Right forelimb (tissue), 1 donor: ENCODE measurements around the gene KAT2A.

Experiments used
- DNase-seq: peaks from one replicate; pipeline ENCODE4 v3.0.0-alpha.2; 2018

Gene KAT2A

DNA sequence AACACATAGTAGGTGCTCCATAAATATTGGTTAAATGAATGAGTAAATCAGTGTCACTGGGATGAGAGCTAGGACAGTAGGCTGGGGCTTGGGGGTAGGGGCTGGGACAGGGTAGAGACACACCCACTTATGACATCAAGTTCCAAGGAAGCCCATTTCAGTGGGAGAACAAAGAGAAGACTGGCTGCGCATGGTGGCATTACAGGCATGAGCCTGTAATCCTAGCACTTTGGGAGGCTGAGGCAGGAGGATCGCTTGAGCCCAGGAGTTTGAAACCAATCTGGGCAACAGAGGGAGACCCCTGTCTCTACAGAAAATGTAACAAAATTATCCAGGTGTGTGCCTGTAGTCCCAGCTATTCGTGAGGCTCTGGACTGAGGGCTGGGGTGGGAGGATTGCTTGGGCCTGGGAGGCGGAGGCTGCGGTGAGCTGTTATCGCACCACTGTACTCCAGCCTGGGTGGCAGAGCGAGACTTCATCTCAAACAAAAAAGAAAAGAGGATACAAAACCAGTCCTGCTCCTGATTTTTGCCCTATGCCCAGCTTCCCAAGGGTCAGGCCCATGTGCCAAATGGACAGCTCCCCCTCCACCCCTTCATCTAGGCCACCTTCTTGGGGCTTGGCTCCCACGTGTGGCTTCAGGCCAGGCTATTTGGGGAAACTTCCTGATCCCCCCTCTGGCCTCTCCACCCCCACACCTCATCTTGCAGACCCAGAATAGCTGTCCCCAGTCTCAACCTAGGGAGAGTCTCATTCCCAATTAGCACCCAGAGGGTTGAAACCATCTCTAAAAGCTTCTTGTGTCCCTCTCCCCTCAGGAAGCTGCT, 30.0 kb downstream of the KAT2A start:
- no peak for DNase-seq

DNA sequence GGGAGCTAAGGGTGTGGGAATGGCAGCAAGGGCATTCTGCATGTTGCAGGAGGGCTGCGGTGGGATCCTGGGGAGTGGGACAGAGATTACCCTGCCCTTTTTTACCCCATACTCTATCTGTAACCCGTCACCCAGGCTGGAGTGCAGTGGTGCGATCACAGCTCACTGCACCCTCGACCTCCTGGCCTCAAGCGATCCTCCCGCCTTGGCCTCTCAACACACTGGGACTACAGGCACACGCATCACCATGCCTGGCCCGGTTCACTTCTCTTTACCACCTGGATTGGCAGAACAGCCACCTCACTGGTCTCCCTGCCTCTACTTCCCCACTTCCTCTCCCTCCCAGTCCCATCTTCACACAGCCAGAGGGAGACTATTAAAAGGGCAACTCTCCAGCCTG, 32.4 kb downstream of the KAT2A start:
- DNase-seq = no peak

DNA sequence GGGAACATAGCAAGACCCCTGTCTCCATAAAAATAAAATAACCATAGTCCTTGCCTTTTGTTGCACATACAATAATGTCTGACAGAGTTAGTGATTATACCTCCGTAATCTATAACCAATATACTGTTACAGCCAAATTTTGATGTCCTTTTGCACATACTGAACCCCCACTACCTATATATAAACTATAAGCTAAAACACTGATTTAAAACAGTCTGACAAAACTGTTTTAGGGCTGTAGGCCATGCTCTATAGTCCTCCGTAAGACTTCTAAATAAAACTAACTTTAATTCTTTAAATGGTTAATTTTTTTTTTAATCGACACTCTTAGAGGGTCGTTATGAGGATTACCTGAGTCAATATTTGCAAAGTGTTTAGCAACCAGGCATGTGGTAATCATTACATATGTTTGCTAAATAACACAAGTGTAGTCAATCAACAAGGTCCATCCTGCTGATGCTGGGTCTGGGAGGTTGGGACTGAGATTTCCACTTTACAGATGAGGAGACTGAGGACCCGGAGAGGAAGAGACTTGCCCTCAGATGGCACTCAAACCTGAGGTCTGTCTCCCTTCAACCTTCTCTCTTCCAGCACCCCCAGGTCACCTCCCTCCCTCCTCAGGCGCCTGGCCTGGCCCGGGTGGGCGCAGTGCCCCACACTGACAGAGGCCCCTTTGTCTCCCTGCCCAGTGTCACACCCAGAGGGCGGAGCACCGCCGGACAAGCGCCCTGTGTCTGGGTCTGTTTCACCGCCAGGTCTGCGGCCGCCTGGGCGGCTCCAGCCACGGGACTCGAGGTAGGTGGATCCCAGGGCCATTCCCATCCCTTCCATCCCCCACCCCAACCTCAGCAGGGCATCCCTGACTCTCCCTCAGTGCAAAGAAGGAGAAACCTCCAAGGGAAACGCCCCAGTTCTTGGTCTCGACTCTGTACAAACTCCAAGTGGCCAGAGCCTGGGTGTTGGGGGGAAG, 33.1 kb downstream of the KAT2A start:
- peak; percentile 68 for DNase-seq

DNA sequence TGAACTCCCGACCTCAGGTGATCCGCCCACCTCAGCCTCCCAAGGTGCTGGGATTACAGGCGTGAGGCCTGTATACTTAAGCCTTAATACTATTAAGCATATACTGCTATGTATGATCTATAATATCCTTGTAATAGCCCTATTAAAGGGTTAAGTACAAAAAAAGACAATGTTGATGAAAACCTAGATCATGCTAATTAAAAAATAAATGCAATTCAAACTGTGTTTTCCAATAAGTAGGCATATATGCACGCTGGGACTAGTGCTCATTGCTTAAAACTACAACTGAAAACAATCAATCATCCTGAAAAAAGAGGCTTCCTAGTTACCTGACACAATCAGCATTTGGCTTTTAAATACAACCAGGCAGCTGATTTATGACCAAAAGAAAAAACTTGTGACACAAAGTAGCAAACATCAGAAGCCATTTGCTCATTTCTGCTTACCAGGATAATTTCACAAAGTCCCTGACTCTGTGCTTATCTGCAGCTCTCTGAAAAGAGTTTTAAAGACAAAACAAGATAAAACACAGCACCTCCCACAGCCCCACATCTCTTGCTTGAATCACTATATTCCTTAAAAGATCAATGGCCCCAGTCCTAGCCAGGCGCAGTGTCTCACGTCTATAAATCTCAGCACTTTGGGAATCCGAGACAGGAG, 34.0 kb downstream of the KAT2A start:
- no peak for DNase-seq

DNA sequence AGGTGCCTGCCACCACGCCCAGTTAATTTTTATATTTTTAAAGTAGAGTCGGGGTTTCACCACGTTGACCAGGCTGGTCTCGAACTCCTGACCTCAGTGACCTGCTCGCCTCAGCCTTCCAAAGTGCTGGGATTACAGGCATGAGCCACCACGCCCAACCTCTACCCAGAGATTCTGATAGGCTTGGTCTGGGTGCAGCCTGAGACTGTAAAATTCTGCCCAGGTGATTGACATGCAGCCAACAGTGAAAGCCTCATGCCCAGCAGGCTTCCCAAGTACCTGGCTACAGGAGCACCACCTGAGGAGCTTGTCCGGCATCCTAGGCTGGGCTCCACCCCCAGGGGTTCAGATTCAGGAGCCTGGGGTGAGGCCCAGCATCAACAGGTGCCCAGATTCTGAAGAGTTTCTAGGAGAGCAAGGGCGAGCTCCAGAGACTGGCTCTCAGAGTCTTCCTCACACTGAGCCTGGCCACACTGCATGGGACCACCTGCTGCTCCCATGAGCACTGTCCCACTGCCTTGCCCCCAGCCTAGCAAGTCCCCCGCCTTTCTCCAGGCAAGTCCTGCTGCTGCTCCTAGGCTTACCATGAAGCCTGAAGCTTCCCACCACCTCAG, 39.5 kb downstream of the KAT2A start:
- no peak for DNase-seq

DNA sequence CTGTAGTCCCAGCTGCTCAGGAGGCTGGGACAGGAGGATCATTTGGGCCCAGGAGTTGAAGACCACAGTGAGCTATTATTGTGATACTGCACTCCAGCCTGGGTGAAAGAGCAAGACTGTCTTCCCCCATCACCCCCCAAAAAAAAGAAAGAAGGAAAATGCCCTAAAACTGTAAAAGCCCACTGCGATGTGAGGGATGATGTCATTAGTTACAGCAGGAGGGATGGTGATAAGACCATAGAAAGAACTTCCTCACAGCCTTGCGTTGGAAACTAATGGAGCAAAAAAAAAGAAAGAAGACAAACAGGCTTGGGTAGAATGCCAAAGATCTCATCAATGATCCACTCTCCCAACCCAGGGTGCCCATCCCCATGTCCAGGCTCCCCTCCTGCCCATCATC, 41.6 kb downstream of the KAT2A start:
- no peak for DNase-seq

DNA sequence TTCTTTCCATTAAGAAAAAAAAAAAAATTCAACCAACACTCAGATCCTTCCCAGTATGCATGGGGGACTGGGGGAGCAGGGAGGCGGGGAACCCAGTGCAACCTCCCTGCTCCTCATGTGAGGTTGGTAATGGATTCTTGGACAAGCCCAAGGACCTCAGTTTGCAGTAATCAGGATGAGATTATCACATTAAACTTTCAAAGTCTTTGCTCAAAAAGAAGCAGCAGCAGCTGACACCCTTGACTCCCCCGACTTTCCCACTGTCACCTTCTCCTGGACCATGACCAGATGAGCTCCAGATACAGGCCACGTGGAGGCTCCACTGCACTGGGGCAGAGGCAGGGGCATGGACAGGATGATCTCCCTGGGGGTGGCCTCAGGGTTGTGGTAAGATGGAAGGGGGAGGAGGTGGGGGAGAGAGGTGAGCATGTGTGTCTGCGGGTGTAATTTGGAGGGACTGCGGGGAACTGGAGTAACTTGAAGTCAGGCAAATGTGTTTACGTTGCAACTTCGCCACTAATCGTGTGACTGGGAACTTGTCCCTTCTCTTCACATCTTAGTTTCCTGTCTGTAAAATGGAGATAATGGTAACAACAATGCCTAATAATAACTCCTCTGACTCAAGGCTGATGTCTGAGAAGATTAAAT, 42.6 kb downstream of the KAT2A start:
- DNase-seq = no peak

DNA sequence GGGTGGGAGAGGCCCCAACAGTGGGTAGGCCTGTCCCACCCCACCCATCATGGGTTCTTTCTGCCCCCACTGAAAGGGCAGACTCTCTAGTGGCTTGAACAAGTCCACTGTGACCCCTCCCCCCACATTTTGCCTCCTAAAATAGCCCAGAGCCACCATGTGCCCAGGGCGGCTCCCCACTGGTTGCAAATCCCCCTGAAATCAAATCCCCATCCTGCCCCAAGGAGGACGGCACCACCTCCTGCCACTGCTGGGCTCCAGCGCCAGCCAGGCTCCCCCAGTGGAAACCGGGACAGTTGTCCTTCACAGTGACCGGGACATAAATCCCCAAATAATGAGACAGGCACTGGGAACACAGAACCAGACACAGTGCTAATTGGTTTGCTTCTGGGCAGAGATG, 43.4 kb downstream of the KAT2A start:
- no peak for DNase-seq

DNA sequence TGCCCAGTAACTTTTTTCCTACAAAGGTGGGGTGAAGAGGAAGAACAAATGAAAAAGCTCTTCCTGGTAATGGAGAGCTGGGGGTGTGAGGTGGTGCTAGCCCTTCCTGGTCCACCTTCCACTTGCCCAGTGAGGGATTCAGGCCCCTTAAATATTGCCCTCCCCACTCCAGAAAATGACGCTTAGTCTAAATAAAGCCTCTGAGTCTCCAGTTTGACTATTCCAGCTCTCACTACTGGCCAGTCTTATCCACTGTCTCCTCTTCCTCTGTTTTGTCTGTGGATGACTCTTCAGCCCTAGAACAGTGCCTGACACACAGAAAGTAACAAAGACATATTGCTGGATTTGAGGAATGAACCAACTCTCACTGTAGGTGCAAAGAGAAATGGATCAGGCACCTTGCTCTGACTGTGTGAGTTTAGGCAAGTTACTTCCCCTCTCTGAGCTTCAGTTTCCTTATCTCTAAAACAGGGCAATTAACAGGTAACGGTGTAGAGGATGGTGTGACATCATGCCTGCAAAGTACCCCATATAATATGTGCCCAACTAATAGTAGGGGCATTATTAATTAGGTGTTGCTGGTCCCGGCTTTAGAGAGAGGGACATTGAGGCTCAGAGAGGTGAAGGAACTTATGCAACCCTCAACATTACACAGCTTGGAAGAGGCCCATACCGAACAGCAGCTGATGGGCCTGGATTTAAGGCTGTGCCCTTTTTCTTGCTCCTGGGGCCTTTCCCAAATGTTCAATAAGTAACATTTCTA, 44.2 kb downstream of the KAT2A start:
- no peak for DNase-seq

DNA sequence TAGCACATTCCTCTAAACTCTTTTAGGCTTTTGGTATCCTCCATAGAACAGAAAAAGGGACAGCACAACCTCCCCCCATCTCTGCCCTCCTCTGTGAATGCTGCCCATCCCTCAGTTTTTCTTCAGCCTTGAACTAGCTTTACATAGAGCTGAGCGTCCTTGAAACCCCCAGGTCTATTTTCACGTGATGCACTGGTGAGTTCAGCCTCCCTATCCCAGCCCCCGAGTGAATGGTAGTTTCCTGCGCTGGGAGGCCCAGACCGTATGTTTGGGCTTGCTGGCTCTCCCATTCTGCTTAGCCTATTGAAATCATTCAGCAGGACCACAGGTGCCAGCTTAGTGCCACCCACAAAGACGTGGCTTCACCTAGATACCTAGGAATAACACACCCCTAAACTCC, 45.4 kb downstream of the KAT2A start:
- DNase-seq = no peak

DNA sequence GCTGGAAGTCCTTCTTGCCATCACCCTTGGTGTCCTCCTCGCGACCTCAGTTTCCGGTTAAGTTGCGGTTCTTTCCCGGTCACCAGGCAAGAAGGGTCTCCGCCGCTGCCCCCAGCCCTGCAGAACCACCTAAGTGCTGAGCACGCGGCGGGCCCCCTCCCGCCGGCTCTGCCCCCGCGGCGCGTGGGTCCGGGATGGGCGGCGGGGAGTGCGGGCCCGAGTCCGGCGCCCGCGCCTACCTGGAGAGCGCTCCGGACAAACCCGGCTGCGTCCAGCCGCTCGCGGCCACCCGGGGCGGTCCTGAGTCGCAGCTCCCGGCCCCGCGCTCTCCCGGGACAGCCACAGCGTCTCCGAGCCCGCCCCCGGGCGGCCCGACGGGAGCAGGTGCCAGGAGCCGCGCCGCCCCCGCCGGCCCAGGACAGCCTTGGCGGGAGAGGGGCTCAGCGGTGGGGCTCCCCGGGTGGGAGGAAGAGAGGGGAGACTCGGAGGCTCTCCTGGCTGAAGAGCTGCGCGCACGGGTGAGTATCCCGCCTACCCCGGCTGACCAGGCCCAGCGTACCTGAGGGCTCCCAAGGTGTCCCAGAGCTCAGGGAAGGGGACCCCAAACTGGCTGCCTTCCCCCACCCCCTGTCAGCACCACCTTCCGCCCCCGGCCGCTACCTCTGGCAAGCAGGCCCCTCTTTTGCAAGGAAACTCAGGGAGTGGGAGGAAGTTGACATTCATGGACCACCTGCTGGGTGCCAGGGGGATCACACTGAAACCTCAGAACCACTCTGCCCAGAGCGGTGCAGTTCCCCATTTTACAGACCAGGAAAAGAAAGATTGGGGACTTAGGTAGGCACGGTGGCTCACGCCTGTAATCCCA, 48.6 kb downstream of the KAT2A start:
- no peak for DNase-seq

DNA sequence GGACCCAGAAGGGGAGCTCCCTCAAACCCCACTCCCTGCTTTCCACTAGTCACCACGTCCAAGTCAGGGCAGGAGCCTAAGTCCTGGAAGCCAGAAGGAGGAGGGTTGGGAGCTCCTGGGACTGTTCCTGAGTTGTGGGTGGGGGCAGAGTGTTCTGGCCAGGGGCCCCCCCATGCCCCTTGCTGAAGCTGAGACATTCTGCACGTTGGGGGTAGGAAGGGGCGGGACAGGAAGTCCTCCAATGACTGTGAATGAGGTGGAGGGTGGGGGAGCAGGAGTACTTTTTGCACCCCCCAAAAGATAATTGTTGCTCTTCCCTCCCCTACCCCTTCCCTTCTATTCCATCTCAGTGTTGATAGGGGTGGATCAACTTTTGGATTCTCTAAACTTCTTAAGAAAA, 49.4 kb downstream of the KAT2A start:
- DNase-seq = no peak

DNA sequence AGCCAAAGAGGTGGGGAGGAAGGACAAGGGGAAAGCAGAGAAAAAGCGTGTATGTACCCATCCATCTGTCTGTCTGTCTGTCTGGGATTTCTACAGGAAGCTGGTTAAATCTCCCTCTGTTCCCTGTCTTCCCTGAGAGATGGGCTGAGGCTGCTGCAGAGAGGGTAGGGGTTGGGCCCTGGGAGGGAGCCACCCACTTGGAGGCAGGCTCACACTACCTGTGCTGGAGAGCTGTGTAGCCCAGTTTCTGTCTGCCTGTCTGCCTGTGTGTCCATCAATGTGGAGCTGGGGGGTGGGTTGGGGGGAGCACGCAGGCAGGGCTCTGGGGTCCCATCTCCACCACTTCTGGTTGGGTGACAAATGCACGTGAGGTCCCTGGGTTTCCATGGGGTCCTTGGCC, 52.2 kb downstream of the KAT2A start:
- no peak for DNase-seq

DNA sequence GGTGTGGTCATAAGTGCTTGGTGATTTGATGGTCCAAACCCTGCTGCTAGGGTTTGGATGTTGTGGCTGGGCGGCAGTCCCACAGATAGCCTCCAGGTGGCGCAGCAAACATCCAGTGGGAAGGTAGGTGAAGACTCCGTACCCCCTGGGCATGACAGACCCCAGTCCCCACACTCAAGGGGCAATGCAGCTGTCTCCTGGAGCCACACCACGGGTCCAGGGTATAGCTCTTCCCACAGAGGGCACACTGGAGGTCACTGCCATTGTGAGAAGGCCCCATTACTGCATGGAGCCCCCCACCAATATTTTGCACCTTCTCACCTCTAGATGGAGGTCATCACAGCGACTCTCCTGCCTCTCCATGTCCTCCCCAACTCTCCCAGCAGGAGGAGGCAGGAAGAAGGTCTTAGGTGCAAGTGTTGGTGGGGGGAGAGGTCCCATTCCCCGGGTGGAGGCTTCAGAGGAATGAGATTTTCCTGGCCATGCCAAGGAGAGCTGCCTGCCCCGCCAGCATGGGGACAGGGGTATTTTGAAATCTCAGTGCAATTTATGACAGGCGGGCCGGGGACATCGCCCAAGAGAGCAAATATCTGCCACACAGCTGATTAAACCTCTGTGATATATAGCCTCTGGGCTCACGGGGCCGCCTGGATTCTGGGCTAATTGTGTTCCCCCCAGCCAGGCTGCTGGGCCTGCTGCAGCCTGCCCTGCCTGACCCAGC, 53.6 kb downstream of the KAT2A start:
- DNase-seq = peak; percentile 76

DNA sequence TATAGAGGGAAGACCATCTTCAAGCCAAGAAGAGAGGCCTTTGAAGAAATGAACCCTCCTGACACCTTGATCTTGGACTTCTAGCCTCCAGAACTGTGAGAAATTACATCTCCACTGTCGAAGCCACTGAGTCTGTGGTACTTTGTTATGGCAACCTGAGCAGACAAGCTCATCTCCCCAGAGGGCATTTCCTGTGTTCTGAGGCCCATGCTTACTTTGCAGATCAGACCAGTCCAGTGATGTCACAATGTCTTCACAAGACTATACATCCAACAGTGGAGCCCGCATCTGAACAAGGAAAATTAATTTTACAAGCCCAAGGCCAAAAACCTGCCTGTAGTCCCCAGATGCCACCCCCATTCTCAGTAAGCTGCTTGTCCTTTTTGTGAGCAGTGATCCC, 56.0 kb downstream of the KAT2A start:
- no peak for DNase-seq
